Kasumi-1 (cell line): ENCODE data around the gene TBL1XR1.
A peak's percentile ranks its signal among the peaks of the same experiment; 100 is the strongest.

ENCODE experiments used
- DNase-seq, 2 experiments: peaks; one replicate each; lab custom pipeline; 2025; lab: John Stamatoyannopoulos, UW

TBL1XR1 gene

GRCh38 chr3:177061369-177061768 lies 135.9 kb downstream of the TBL1XR1 start:
- DNase-seq, result no peak

- no peak for DNase-seq
These were observed 136.8 kb downstream of the TBL1XR1 start for GRCh38 chr3:177060492-177060891.

- no peak for DNase-seq
These were observed 138.6 kb downstream of the TBL1XR1 start for GRCh38 chr3:177058648-177059047.

- DNase-seq, result peak in 1 of 2 experiments; percentile 11
These were observed 139.5 kb downstream of the TBL1XR1 start for GRCh38 chr3:177057768-177058167.

- DNase-seq, result no peak
These were observed 140.4 kb downstream of the TBL1XR1 start for GRCh38 chr3:177056927-177057326.

GRCh38 chr3:177055605-177056571 lies 141.4 kb downstream of the TBL1XR1 start:
- no peak for DNase-seq

GRCh38 chr3:177053107-177053506 lies 144.2 kb downstream of the TBL1XR1 start:
- DNase-seq, result no peak

- no peak for DNase-seq
These were observed 145.9 kb downstream of the TBL1XR1 start for GRCh38 chr3:177051411-177051810.

GRCh38 chr3:177050501-177051237 lies 146.6 kb downstream of the TBL1XR1 start:
- peak; percentile 56 to 64 for DNase-seq

GRCh38 chr3:177045767-177046166 lies 151.5 kb downstream of the TBL1XR1 start:
- DNase-seq, result no peak

GRCh38 chr3:177045222-177045621 lies 152.1 kb downstream of the TBL1XR1 start:
- no peak for DNase-seq

GRCh38 chr3:177041730-177042551 lies 155.3 kb downstream of the TBL1XR1 start:
- DNase-seq, result no peak

- DNase-seq, result no peak
These were observed 156.1 kb downstream of the TBL1XR1 start for GRCh38 chr3:177041021-177041729.

- no peak for DNase-seq
These were observed 157.6 kb downstream of the TBL1XR1 start for GRCh38 chr3:177039490-177040274.

GRCh38 chr3:177037241-177037640 lies 160.0 kb downstream of the TBL1XR1 start:
- no peak for DNase-seq

- no peak for DNase-seq
These were observed 161.6 kb downstream of the TBL1XR1 start for GRCh38 chr3:177035676-177036075.

- DNase-seq, result no peak
These were observed 162.3 kb downstream of the TBL1XR1 start for GRCh38 chr3:177034832-177035475.

GRCh38 chr3:177026505-177027277 lies 170.6 kb downstream of the TBL1XR1 start:
- DNase-seq, result no peak

GRCh38 chr3:177015881-177016280 lies 181.4 kb downstream of the TBL1XR1 start:
- DNase-seq, result no peak
